NCI-H1048 (cell line): Measurements from ENCODE around the gene FBXL14.

Experiments used
- DNase-seq: peaks from one replicate; lab custom pipeline; 2025; lab: John Stamatoyannopoulos, UW

FBXL14 gene

GRCh38 chr12:1593174-1594005, 991 bp downstream of the FBXL14 start:
- no peak for DNase-seq

- no peak for DNase-seq
Measured at GRCh38 chr12:1592444-1593173, 1.8 kb downstream of the FBXL14 start.

- no peak for DNase-seq
Measured at GRCh38 chr12:1591543-1591942, 2.8 kb downstream of the FBXL14 start.

GRCh38 chr12:1591034-1591433, 3.3 kb downstream of the FBXL14 start:
- DNase-seq, result no peak

- no peak for DNase-seq
Measured at GRCh38 chr12:1590221-1590979, 4.0 kb downstream of the FBXL14 start.

- DNase-seq, result no peak
Measured at GRCh38 chr12:1588575-1588947, 5.8 kb downstream of the FBXL14 start.

GRCh38 chr12:1587927-1588574, 6.3 kb downstream of the FBXL14 start:
- no peak for DNase-seq

GRCh38 chr12:1584326-1584725, 10.1 kb downstream of the FBXL14 start:
- no peak for DNase-seq

GRCh38 chr12:1583421-1584078, 10.8 kb downstream of the FBXL14 start:
- peak; percentile 56 for DNase-seq

- no peak for DNase-seq
Measured at GRCh38 chr12:1582709-1583050, 11.7 kb downstream of the FBXL14 start.

GRCh38 chr12:1581973-1582708, 12.2 kb downstream of the FBXL14 start:
- DNase-seq, result no peak

GRCh38 chr12:1580526-1580925, 13.9 kb downstream of the FBXL14 start:
- DNase-seq, result no peak

- DNase-seq, result no peak
Measured at GRCh38 chr12:1579651-1580435, 14.5 kb downstream of the FBXL14 start.

GRCh38 chr12:1576410-1577241, 17.8 kb downstream of the FBXL14 start:
- no peak for DNase-seq

- no peak for DNase-seq
Measured at GRCh38 chr12:1575408-1576401, 18.7 kb downstream of the FBXL14 start.

- no peak for DNase-seq
Measured at GRCh38 chr12:1574865-1575259, 19.5 kb downstream of the FBXL14 start.

- DNase-seq, result no peak
Measured at GRCh38 chr12:1573960-1574864, 20.2 kb downstream of the FBXL14 start.
